HG03175 (cell line): Measurements from ENCODE around the gene TMEM117.

ENCODE experiments used
- ATAC-seq: cut with Tn5 transposase; IDR thresholded peaks from one replicate; pipeline ENCODE4 v1.9.1; 2021; ENCODE audit warnings: mild to moderate bottlenecking, moderate library complexity; ENCODE audit not compliant: unreplicated experiment

TMEM117 gene

GRCh38 chr12:43883748-43884147, 47.9 kb downstream of the TMEM117 start:
- ATAC-seq = no peak

DNA sequence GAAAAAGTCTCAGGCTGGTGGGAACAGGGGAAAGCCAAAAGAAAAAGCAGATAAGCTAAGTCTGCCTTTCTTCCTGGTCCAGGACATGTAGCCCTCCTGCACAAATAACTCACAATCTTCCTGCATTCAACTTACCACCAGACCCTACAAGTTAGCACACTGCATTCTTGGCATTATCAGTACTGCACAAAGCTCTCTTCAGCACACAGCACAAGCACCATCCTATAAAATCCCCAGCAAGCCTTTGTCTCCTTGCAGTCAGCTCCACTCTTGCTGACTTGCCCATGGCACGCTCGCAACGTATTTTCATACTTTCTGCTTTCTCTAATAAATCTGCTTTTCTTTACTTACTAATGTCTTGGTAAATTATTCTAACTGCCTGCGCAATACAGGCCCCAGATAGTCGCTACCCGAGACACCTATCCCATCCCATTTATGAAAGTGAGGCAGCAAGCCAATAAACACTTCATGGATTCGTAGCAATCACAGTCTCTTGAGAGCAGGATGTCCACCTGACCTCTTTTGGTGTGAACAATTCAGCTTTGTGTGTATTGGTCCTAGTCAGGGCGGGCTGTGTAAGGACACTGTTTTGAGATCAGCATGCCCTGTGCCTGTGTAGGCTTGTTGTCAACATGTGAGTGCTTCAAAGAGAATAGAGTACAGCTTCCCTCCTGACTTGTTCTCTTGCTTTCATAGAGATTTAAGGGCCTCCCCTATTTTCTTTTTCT, 49.0 kb downstream of the TMEM117 start:
- ATAC-seq = no peak

DNA sequence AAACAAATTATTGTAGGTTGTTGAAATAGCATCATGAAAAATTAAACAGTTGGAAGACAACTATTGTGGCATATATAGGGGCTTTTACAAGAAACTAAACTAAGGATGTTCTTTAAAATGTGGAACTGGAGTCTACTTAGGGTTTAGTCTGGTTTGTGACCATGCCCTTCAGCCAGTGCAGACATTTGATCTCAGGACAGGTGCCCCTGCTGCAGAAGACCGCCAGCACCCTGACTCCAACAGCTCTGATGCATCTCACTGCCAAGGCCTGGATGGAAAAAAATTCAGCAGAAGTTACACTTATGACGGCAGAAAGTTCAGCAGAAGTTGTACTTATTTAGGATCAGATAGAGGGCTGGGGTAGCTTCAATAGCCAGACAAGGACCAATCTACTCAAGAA, 51.5 kb downstream of the TMEM117 start:
- ATAC-seq = no peak

DNA sequence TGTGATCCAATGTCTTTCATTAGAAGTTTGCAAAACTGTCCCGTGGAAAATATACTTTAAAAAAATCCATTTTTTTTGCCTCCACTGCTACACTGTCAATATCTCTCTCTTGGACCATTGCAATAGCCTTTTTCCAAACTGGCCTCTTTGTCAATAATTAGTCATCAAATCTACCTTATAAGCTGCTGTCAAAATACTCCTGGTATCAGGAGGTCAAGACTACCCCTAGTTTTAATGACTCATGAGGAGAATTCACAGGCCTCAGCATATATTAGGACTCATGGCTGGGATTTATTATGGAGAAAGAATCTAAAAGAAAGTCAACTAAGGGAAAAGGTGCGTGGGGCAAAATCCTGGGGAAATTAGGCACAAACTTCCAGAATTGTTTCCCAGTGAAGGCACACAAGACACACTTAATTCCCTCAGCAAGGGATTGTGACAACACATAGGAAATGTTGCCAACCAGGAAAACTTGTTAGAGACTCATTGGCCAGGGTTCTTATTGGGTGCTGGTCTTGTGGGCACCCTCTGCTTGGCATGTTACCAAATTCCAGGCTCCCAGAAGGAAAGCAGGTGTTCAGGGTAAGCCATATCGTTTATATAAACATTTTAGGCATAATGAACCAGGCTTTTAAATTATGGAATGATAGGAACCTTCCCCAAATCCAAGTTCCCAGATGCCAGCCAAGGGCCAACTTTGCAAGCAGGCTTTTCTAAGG, 56.1 kb downstream of the TMEM117 start:
- no peak for ATAC-seq

DNA sequence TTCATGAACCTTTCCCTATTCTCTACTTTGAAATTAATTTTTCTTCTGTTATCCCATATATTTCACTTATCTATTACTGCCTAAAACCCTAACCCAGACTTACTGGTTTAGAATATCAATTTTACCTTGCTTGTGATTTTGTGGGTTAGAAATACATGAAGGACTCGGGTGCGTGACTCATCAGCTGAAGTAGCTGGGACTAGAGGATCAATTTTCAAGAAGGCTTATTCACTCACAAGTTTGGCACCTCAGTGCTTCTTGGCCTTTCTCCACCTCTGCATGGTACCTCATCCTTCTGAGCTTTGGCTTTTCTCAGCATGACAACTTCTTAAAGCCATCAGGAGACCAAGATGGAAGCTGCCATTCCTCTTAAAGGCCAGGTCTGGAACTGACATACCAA, 57.8 kb downstream of the TMEM117 start:
- no peak for ATAC-seq

DNA sequence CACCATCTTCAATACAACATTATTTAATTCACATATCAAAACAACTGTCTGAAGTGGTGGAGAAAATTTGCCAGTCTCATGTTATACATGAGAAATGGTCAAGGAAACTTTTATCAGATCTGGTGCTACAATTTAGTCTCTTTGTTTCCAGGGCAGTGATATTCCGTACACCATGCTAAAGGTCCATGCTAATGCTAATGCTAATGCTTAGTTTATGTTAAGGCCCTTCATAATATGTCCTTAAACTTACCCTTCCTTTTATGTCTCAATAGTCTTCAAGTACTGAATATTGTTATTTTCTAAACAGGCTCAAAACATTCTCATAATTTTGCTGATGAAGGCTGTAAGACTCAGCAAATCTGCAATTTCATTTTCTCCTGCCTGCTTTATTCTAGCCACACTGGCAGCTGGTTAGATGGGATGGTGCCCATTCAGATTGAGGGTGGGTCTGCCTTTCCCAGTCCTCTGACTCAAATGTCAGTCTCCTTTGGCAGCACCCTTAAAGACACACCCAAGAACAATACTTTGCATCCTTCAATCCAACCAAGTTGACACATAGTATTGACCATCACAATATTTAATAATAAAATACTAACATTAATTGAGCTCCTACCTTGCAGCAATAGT, 59.8 kb downstream of the TMEM117 start:
- no peak for ATAC-seq

- no peak for ATAC-seq
These were observed 60.6 kb downstream of the TMEM117 start for GRCh38 chr12:43896496-43896895.

DNA sequence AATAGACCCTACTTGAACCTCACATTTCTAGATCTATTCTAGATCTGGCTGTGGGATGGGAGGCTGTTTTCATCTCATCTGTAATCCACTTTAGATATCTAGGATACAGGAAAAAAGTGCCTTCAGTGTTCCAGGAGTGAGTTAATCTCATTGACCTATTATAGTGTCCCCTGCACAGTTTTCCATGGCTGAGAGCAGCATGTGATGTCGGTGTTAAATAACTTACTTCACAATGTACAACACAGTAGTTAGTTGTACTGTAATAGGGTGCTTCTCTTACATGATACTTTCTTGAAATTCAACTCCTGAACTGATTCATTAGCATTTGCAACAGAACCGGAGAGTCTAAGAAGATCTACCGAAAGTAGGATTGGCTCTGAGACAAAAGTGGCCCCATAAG, 62.6 kb downstream of the TMEM117 start:
- ATAC-seq = no peak

DNA sequence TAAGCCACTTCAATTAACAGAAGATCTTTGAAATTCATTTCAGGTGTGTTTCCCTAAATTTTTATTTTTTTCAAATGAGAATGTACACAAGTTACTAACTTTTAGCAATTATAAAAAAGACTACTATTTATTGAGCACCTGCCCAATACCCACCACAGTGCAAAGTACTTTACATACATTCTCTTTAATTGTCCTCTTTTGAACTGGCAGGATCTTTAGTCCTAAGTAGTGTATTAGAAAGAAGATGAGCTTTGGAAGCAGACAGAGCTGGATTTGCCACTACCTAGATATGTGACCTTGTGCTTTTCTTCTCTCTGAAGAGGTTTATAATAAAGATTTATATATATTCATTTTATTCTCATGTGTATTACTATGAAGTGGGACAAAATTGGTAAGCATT, 63.7 kb downstream of the TMEM117 start:
- no peak for ATAC-seq

DNA sequence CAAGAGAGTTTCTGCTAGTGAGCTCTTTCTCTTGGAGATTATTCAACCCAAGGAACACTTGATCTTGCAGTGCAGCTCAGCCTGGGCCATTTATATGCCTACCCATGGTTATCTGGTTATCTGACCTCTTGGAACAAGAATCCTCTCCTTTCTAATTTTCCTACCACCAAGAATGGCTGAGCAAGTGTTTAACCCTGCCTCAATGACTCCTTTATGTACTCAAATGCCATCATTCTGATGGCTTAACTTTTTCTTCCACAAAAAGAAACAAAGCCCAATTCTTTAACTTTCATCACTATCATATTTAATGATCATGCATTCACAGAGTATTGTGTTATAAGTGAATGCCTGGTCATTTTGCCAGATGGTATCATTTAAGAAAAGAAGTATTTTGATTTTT, 67.8 kb downstream of the TMEM117 start:
- no peak for ATAC-seq

- ATAC-seq = no peak
These were observed 77.0 kb downstream of the TMEM117 start for GRCh38 chr12:43912859-43913258.

DNA sequence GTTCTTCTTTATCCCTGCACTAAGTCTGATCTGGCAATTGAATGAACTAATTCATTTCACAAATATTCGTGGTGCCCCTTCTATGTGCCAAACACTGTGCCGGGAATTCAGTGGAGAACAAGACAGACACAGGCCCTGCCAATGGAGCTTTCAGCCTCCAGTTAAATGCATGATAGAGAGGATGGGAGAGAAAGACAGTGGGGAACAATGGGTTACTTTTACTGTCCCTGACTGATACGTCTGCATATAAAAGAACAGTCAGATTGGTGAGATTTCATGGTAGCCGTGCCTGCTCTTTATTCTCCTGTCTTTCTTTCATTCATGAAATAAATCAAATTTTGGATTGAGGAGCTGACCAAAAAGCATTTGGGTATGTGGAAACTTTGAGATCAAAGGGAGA, 78.5 kb downstream of the TMEM117 start:
- ATAC-seq = no peak

DNA sequence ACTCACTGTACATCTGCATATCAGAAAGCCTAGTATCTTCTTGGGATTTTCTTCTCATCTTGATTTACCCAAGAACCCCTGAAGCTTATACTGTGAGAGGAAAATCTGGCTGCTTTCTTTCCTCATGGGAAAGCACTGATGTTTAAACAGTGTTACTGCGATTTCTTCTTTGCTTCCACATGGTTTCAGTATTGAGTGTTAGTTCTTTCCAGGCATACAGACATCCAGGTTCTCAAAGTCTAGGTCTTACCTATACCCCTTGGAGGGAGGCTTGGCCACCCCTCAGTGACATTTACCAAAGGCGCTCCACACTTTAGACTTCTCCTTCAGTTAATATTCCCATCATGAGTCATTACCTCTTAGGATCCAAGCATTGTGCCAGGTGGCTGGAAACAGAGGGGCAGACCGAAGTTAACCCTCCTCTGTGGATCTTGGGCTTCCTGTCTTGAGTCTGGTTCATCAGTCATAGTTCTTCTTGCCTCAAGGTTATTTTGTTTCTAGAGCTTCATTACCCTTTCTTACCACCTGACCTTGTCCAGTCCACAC, 79.1 kb downstream of the TMEM117 start:
- no peak for ATAC-seq

DNA sequence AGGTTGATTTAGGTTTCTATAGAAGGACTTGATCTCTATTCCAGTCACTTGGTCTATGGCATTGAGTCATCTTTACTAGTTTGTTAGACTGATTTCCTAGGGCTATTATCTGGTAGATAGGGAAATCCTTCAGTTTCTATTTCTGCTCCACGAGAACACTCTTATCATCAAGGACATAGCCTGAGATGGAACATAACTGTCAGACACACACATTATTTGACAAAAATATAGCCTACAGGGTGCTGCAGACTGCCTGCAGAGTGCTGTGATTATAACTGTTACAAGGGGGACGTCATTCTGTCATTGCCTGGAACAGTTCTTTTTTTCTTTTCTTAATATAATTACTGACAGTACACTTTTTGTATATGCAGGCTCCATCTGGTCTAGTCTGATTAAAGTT, 82.0 kb downstream of the TMEM117 start:
- no peak for ATAC-seq

GRCh38 chr12:43921666-43922337, 85.9 kb downstream of the TMEM117 start:
- ATAC-seq = no peak

GRCh38 chr12:43930032-43930431, 94.2 kb downstream of the TMEM117 start:
- ATAC-seq = no peak

DNA sequence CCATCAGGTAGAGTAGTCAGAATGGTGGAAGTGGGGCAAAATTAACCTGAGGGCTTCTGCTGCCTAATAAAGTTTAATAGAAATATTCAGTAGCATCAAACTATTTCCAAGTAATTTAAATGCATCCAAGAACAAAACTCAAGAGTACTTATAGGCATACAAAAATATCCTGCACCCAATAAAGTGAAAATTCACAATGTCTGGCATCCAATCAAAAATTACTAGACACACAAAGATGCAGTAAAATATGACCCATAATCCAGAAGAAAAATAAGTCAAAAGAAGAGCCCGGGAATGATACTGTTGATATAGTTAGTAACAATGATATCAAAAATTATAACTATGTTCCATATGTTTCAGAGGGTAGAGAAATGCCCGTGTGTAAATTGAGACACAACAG, 95.3 kb downstream of the TMEM117 start:
- no peak for ATAC-seq

DNA sequence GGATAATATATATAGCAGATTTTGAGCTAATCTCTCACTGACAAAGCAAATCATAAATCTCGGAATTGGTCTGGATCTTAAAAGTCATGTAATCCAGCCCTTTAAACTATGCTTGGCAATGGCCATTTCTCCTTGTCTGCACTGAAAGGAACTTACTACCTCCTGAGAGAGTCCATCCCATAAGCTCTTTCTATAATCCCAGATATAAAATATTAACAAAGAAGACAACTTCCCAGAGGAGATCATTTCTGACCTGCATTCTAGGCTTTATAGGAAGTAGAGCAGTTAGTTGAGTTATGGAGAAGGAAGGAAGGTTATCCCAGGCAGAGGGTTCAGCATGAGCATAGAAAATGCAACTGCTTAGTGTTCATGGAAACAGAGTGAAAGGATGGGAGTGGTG, 99.7 kb downstream of the TMEM117 start:
- no peak for ATAC-seq

DNA sequence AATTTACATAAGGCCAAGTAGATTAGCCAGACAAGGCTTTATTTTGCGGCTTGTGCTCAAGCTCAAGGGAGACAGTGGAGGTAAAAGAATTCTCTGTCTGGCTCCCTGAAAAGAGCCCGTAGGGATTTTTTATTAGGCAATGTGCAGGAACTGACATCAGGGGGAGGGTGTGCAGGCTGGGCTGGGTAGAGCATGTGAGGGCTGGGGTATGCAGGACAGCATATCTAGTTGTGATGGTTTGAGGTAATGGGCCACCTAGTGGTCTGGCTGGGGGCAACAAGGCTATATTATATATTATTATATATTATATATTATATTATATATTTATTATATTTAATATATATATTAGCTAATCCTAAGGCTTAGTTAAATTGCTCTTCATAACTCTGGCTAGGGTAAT, 102.1 kb downstream of the TMEM117 start:
- ATAC-seq = peak; percentile 73

DNA sequence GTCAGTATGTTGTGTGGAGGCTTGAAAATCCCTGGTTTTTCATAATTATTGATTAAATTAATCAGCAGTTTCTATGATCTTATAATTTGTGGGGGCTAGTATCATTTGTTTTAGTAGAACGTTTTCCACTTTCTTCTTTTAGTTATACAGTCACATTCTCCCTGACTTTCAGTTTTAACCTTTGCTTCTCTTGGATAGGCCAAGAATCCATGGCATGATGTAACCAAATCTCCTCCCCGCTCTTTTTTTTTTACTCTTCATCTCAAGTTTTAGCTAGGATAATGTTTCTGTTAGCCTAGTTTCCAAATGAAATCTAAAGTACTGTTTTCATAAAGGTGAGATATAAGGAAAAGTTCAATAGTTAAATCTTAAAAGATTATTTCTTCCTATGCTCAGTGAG, 106.5 kb downstream of the TMEM117 start:
- ATAC-seq = no peak

- ATAC-seq = no peak
These were observed 110.1 kb downstream of the TMEM117 start for GRCh38 chr12:43945983-43946382.
